Ishikawa (cell line): ENCODE measurements around the gene POMT2.
A peak's percentile ranks its signal among the peaks of the same experiment; 100 is the strongest.

Experiments used
- CEBPB ChIP-seq: IDR thresholded peaks from 2 replicates; pipeline ENCODE4 v1.6.1; 2012
- CREB1 ChIP-seq: IDR thresholded peaks from 2 replicates; pipeline ENCODE4 v1.6.1; 2012; ENCODE audit warnings: low read depth
- EGR1 ChIP-seq: IDR thresholded peaks from 2 replicates; pipeline ENCODE4 v1.6.1; 2012
- EP300 ChIP-seq: IDR thresholded peaks from 2 replicates; pipeline ENCODE4 v1.6.1; 2012; ENCODE audit warnings: borderline replicate concordance
- FOXM1 ChIP-seq: IDR thresholded peaks from 2 replicates; pipeline ENCODE4 v1.6.1; 2012; ENCODE audit warnings: low read depth, borderline replicate concordance
- NFIC ChIP-seq: IDR thresholded peaks from 2 replicates; pipeline ENCODE4 v1.6.1; 2012
- RAD21 ChIP-seq: IDR thresholded peaks from 2 replicates; pipeline ENCODE4 v1.6.1; 2012; ENCODE audit warnings: low read depth
- TAF1 ChIP-seq: IDR thresholded peaks from 2 replicates; pipeline ENCODE4 v1.6.1; 2012; ENCODE audit warnings: low read depth, mild to moderate bottlenecking
- TCF12 ChIP-seq: IDR thresholded peaks from 2 replicates; pipeline ENCODE4 v1.6.1; 2012; ENCODE audit warnings: low read depth
- TEAD4 ChIP-seq: IDR thresholded peaks from 2 replicates; pipeline ENCODE4 v1.6.1; 2012
- YY1 ChIP-seq: IDR thresholded peaks from 2 replicates; pipeline ENCODE4 v1.6.1; 2012; ENCODE audit warnings: low read depth
- ZBTB7A ChIP-seq: IDR thresholded peaks from 2 replicates; pipeline ENCODE4 v1.6.1; 2012; ENCODE audit warnings: low read depth
- TF ChIP-seq, protein P1 (sequence below): IDR thresholded peaks from 2 replicates; pipeline ENCODE4 v1.6.1; 2012
- TF ChIP-seq, protein P2 (sequence below): IDR thresholded peaks from 2 replicates; pipeline ENCODE4 v1.6.1; 2012
- TF ChIP-seq, protein P3 (sequence below): IDR thresholded peaks from 2 replicates; pipeline ENCODE4 v1.6.1; 2012; ENCODE audit warnings: low read depth, mild to moderate bottlenecking

POMT2 gene

DNA sequence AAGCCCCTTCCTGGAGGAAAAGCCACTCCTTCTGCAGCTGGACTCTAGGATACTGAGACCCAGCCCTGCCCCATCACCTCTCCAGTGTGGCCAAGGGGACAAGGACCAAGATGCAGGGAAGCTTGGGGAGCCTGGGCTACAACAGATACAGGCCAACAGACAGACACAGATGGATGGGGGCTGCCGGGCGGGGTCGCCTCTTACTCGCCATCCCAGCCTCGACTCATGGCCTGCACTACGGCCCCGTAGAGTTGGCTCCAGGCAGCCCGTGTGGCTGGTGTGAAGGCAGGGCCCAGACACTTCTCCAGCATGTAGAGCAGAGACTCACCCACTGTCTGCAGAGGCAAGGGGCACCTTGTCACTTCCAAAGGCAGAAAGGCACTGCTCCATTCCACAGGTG, 54.3 kb downstream of the POMT2 start:
- TF ChIP-seq ZBTB7A, result no peak
- no peak for TF ChIP-seq NFIC
- no peak for TF ChIP-seq TAF1
- no peak for TF ChIP-seq RAD21
- TF ChIP-seq, protein P1, sequence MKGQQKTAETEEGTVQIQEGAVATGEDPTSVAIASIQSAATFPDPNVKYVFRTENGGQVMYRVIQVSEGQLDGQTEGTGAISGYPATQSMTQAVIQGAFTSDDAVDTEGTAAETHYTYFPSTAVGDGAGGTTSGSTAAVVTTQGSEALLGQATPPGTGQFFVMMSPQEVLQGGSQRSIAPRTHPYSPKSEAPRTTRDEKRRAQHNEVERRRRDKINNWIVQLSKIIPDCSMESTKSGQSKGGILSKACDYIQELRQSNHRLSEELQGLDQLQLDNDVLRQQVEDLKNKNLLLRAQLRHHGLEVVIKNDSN, result no peak
- TF ChIP-seq CREB1, result no peak
- no peak for TF ChIP-seq EP300
- TF ChIP-seq FOXM1, result no peak
- TF ChIP-seq, protein P2, sequence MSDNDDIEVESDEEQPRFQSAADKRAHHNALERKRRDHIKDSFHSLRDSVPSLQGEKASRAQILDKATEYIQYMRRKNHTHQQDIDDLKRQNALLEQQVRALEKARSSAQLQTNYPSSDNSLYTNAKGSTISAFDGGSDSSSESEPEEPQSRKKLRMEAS, result no peak

DNA sequence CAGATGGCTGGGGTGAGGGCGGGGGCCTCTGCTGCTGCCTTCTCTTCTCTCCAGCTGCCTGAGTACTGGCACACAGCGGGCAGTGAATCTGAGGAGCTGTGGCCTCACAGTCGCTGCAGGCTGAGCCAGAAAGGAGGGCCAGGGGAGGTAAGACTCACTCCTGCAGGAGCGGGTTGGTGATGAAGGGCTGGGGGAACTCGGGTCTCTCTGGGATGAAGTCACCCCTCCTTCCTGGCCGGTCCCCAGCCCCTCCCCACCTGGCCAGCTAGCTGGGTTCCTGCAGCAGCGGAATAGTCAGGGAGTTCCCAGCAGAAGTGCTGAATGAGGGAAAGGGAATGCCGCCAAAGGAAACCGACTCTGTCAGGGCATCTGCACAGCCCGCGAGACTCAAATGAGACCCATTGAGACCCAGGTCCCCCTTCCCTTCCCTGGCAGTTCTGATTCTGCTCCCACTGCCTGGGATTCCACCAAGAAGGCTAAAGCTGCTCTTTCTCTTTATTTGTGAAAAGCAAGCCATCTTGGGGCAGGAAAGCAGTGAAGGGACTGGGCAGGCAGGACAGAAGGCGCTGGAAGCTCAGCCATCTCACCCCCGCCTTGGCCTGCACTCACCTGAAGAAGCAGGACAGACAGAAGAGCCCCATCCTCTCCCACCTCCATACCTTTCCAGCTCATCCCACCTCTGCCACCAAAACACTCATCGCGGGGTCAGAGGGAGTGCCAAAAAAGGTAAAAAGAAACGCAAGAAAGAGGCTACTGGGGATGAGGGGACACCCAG, 54.9 kb downstream of the POMT2 start:
- TF ChIP-seq RAD21 (no peak), ZBTB7A (no peak), TCF12 (no peak), NFIC (no peak), CEBPB (no peak)
- TF ChIP-seq, protein P1, result no peak

DNA sequence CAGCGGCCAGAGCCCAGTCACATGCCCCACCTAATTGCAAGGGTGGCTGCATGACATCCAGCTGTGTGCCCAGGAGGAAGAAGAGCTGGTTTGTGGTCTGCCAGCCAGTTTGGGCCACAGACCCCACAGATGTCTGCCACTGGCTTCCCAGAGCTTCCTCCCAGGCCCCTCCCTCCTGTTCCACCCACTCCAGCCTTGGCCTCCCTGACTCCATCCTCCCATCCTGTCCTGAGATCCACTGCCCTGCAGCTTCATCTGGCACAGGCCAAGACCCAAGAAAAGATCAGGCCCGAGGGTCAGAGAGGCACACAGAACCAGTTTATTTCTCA, 55.5 kb downstream of the POMT2 start:
- TF ChIP-seq EGR1, result no peak
- TF ChIP-seq, protein P1, result 0 out of 2 replicates have a peak, but pooled peaks have one; percentile 21

DNA sequence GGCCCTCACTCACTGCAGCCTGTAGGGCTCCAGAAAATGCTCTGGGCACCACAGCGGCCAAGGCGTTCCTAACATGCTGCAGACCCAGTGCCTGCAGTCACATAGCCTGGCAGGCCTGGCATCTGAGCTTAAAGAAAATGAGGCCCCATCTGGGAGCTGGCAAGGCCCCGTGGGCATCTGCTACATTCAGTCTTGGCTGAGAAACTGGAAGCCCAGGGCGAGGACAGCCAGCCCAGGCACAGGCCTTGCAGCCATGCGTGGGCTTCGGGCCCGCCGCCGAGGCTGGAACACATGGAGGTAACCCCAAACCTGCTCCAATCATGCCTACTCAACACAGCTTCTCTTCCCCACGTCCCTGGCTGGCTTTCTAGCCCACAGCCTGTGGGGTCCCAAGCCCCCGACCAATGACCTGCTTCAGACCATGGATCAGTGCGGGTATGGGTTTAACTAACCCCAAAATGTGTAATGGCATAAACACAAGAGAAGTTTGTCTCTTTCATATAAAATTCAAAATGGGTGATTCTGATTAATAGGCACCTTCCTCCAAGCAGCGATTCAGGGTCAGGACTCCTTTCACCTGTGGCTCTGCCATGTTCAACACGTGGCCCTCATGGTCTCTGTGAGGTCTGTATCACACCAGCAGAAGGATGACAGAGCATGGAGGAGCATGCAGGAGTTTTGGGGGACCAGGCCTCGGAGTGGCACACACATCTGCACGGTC, 56.1 kb downstream of the POMT2 start:
- TF ChIP-seq TCF12 (no peak), NFIC (no peak)
- TF ChIP-seq, protein P3, sequence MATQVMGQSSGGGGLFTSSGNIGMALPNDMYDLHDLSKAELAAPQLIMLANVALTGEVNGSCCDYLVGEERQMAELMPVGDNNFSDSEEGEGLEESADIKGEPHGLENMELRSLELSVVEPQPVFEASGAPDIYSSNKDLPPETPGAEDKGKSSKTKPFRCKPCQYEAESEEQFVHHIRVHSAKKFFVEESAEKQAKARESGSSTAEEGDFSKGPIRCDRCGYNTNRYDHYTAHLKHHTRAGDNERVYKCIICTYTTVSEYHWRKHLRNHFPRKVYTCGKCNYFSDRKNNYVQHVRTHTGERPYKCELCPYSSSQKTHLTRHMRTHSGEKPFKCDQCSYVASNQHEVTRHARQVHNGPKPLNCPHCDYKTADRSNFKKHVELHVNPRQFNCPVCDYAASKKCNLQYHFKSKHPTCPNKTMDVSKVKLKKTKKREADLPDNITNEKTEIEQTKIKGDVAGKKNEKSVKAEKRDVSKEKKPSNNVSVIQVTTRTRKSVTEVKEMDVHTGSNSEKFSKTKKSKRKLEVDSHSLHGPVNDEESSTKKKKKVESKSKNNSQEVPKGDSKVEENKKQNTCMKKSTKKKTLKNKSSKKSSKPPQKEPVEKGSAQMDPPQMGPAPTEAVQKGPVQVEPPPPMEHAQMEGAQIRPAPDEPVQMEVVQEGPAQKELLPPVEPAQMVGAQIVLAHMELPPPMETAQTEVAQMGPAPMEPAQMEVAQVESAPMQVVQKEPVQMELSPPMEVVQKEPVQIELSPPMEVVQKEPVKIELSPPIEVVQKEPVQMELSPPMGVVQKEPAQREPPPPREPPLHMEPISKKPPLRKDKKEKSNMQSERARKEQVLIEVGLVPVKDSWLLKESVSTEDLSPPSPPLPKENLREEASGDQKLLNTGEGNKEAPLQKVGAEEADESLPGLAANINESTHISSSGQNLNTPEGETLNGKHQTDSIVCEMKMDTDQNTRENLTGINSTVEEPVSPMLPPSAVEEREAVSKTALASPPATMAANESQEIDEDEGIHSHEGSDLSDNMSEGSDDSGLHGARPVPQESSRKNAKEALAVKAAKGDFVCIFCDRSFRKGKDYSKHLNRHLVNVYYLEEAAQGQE, result peak; percentile 62

DNA sequence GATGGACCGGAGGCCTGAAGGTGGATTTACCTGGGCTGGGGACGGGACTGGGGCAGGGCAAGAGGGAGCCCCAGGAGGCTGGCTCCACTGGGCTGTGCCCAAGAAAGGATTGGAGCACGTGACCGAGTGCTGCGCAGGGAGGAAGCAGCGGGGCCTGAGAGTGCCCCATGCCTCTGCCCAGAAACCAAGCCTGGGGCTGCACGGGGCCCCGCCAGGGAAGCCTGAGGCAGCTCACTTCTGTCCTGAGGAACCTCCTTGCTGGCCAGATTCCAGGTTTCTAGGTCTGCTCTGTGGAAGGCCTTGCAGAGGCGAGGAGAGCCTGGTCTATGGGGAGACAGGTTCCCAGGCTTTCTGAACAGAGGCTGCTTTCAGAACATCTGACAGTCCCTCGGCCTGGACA, 60.1 kb downstream of the POMT2 start:
- TF ChIP-seq, protein P3, result no peak
- TF ChIP-seq, protein P1, result peak; percentile 68
- no peak for TF ChIP-seq YY1

DNA sequence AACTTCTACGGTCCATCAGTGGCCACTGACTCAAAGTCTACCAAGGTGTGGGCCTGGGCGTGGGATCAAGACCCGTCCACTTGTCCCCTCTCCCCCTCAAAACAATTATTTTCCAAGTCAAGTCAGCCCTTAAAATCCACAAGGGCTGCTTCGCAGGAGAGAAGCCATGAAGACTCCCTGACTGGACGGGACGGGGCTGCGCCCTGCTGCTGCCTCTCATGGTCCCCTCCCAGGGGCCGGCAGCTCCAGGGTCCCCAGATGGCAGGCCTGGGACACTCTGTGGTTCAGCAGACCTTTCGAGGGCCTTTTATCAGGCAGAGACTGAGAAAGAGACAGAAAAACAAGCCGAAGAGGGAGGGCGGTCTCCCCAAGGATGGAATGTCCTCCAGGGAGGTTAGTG, 60.5 kb downstream of the POMT2 start:
- no peak for TF ChIP-seq TAF1

DNA sequence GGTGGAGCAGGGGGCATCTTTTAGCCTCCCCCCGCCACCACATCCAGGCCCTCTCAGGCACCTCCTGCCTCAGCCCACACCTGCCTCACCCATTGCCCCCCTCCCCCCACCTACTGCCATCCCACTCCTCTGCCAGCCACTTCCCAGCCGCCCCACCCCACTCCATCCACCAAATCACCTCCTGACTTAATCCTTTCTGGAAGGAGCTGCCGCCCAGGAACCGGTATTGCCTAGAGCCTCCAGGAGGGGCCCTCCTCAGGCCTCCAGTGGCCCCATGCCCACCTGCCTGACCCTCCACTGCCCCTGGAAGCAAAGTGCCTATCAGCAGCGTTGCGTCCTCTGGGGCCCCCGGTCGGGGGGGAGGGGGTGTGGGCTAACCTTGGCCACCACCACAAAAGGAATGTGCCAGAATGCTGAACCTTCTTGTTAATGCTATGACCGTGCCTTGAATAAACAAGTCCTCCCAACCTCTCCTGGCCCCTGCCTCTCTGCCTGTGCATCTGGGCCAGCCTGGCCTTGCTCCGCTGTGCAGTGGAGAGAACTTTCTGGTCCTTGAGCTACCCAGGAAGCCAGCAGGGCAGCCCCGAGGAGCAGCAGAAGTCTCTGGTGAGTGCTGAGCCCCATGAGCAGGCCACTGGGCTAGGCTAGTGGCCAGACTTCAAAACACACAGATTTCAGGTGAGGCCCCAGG, 61.5 kb downstream of the POMT2 start:
- TF ChIP-seq, protein P1, result no peak
- TF ChIP-seq EGR1 (no peak), ZBTB7A (no peak), NFIC (no peak), CEBPB (no peak), EP300 (no peak), TCF12 (no peak), FOXM1 (no peak), CREB1 (no peak), TEAD4 (no peak), RAD21 (no peak), TAF1 (no peak)
- TF ChIP-seq, protein P3, result no peak
- TF ChIP-seq, protein P2, result no peak
